ENCODE results near the gene RANBP3. TPM values are rescaled to one million over a fixed set of nuclear protein-coding genes. Genes with fewer than 3 reads are reported as not detected.
"Not testable (repeated sequence)": the region's sequence is repeated elsewhere in the genome, so short reads cannot be mapped to it uniquely, and the experiment has no call there.

Gene RANBP3
- total RNA-seq, 4 donors from 2014 or later = 55.6 to 85.0 (median 78.0) TPM

DNA sequence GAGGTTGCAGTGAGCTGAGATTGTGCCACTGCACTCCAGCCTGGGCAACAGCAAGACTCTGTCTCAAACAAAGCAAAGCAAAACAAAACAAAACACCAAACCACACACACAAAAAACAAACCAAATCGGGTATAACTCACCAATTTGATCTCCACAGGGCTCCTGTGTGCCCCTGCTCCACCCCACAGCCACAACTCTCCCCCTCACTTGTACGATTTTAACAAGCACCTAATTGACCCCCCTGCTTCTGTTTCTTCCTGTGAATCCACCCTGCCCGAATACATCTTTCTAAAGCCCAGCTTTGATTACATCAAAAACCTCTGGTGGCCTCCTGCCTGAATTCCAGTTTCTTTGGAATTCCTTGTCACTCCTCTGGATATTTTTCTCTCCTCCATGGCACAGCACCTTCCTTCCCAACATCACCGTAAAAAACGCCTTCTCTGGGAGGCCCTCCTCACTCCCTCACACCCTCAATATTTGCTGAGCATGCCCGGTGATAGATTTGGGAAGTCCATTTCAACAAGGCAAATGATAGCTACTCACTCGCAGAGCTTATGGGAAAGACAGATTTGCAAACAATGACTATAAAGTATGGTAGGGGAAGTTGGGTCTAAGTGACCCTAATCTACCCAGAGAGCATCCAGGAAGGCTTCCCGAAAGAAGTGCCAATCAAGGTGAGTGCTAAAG lies 11.6 kb upstream of the RANBP3 start:
- no peak overlapping the region for H3K27ac ChIP-seq
- H3K4me3 ChIP-seq = no peak overlapping the region

DNA sequence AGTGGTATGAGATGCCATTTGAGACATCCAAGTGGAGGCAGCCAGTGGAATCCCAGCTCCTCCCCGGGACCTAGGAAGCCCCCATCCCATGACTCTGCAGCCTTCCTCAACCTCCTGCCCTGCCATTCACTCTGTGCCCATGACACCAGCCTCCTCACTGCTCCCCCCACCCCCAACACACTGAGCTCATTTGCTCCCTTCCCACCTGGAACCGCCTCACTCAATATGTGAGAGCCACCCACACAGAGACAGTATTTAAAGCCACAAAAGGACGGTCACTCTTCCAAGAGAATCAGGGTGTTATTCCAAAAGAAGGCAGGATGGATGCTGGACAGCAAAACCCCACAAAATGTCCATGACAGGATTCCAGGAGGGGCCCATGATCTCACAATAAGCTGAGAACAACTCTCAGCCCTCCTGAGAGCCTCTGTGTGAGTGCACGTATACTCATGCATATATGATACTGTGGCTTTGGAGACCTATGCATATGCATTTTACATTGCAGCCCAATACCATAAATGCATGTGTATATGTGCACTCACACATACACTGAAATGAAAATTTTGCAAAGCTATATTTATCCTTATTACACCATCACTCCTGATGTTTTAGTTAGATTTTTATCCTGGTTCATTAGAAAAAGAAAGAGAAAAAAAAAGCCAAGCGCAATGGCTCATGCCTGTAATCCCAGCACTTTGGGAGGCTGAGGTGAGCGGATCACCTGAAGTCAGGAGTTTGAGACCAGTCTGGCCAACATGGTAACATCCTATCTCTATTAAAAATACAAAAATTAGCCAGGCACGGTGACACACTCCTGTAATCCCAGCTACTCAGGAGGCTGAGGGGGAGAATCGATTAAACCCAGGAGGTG lies 10.8 kb upstream of the RANBP3 start:
- Histone ChIP-seq H3K27ac (no peak overlapping the region), H3K4me3 (no peak overlapping the region), H3K9me3 (no peaks in the 10 kb centered on the region), H3K4me1 (peaks cover 12% of the 10 kb centered on the region), H3K27me3 (no peaks in the 10 kb centered on the region), H3K36me3 (peaks cover under 1% of the 10 kb centered on the region)
- no peak for TF ChIP-seq POLR2AphosphoS5 (IDR thresholded peaks at IDR 0.05)
- no peak for DNase-seq (ENCODE audit: low spot score in 2 of 2)
- WGBS = 80% methylated on average over 8 of the region's 8 CpGs

More for the DNA sequence above, 11.6 kb upstream of the RANBP3 start:
- H3K4me1 ChIP-seq = peaks cover 18% of the 10 kb centered on the region
- WGBS = 64% methylated on average over 8 of the region's 8 CpGs
- H3K27me3 ChIP-seq = no peaks in the 10 kb centered on the region
- no peak for TF ChIP-seq POLR2AphosphoS5 (IDR thresholded peaks at IDR 0.05)
- TF ChIP-seq, protein P1, sequence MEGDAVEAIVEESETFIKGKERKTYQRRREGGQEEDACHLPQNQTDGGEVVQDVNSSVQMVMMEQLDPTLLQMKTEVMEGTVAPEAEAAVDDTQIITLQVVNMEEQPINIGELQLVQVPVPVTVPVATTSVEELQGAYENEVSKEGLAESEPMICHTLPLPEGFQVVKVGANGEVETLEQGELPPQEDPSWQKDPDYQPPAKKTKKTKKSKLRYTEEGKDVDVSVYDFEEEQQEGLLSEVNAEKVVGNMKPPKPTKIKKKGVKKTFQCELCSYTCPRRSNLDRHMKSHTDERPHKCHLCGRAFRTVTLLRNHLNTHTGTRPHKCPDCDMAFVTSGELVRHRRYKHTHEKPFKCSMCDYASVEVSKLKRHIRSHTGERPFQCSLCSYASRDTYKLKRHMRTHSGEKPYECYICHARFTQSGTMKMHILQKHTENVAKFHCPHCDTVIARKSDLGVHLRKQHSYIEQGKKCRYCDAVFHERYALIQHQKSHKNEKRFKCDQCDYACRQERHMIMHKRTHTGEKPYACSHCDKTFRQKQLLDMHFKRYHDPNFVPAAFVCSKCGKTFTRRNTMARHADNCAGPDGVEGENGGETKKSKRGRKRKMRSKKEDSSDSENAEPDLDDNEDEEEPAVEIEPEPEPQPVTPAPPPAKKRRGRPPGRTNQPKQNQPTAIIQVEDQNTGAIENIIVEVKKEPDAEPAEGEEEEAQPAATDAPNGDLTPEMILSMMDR (IDR thresholded peaks at IDR 0.05) = no peak
- TF ChIP-seq POLR2A (IDR thresholded peaks at IDR 0.05) = no peak
- no peak for TF ChIP-seq EP300 (IDR thresholded peaks at IDR 0.05)
- DNase-seq (ENCODE audit: low spot score in 2 of 2) = no peak
- peaks cover 5% of the 10 kb centered on the region for H3K36me3 ChIP-seq
- H3K9me3 ChIP-seq = no peaks in the 10 kb centered on the region

DNA sequence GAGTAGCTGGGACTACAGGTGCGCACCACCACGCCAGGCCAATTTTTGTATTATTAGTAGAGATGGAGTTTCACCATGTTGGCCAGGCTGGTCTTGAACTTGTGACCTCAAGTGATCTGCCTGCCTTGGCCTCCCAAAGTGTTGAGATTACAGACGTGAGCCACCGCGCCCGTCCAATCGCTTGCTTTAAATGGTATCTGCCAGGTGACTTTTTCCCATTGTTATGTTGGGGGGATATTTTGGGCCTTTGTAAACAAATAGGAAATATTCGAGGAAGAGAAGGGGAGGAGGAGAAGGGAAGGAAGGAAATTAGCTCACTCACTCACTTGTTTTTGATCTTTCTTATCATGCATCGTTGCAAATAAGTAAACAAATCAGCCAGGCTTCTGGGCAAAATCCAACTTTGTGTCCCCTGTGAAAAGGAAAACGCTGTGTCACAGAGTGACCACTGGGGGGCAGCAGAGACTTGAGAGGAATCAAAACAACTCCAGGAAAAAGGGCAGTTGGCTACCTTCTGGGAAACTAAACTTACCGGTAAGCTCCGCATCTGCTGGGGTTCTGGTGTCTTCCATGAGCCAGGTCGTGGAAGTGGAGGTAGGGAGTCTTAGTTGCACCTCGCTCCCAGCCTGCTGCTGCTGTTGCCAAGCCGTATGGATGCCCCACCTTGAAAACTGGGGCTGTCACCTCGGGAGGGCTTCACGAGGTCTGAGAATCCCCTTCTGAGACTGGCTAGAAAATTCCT lies 9.3 kb upstream of the RANBP3 start:
- Histone ChIP-seq H3K27me3 (no peaks in the 10 kb centered on the region), H3K4me3 (peak overlapping the region; percentile 36), H3K36me3 (no peaks in the 10 kb centered on the region), H3K27ac (no peak overlapping the region), H3K9me3 (no peaks in the 10 kb centered on the region), H3K4me1 (peaks cover 11% of the 10 kb centered on the region)
- peak in 1 of 2 donors; percentile 85 for DNase-seq (ENCODE audit: low spot score in 2 of 2)
- no peak for TF ChIP-seq POLR2AphosphoS5 (IDR thresholded peaks at IDR 0.05)
- TF ChIP-seq, protein P1 (IDR thresholded peaks at IDR 0.05) = peak; percentile 78 to 90
- no peak for TF ChIP-seq POLR2A (IDR thresholded peaks at IDR 0.05)
- WGBS = 20% methylated on average over 17 of the region's 17 CpGs

DNA sequence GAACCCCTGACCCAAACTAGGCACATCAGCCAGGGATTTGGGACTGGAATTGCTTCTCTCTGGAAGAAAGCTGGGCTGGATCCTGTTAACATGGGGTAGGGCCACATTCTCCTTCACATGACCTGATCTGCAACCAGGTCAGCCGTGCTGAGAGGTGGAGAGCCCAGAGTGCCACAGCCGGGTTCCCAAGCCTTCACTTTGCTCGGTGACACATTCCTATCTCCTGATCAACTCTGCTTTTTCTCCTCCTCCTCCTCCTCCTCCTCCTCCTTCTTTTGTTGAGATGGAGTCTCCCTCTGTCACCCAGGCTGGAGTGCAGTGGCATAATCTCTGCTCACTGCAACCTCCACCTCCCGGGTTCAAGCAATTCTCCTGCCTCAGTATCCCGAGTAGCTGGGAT lies 7.9 kb upstream of the RANBP3 start:
- H3K4me3 ChIP-seq; H3K36me3 ChIP-seq; H3K27me3 ChIP-seq; H3K9me3 ChIP-seq; H3K27ac ChIP-seq; DNase-seq (ENCODE audit: low spot score in 2 of 2): not testable (repeated sequence)
- peaks cover 11% of the 10 kb centered on the region for H3K4me1 ChIP-seq
- WGBS = 83% methylated on average over 5 of the region's 5 CpGs

- H3K4me3 ChIP-seq = no peak overlapping the region
- H3K4me1 ChIP-seq = peaks cover 11% of the 10 kb centered on the region
- no peak for DNase-seq (ENCODE audit: low spot score in 2 of 2)
- H3K27me3 ChIP-seq = no peaks in the 10 kb centered on the region
- H3K9me3 ChIP-seq = no peaks in the 10 kb centered on the region
- no peak overlapping the region for H3K27ac ChIP-seq
- WGBS = 77% methylated on average over 12 of the region's 12 CpGs
- no peaks in the 10 kb centered on the region for H3K36me3 ChIP-seq
- TF ChIP-seq EP300 (IDR thresholded peaks at IDR 0.05) (no peak), POLR2AphosphoS5 (IDR thresholded peaks at IDR 0.05) (no peak), POLR2A (IDR thresholded peaks at IDR 0.05) (no peak)
- TF ChIP-seq, protein P1 (IDR thresholded peaks at IDR 0.05) = no peak
Measured at GRCh38 chr19:5985098-5985783, 7.3 kb upstream of the RANBP3 start.
